HG02763 (cell line): ENCODE data around the gene TPSAB1.
"Not testable (repeated sequence)": the region's sequence is repeated elsewhere in the genome, so short reads cannot be mapped to it uniquely, and the experiment has no call there.

Experiments
- ATAC-seq: cut with Tn5 transposase; IDR thresholded peaks from one replicate; pipeline ENCODE4 v1.9.1; 2021; ENCODE audit warnings: mild to moderate bottlenecking, moderate library complexity; ENCODE audit not compliant: unreplicated experiment

TPSAB1 gene

GRCh38 chr16:1264345-1265089 is 24.0 kb downstream of the TPSAB1 start:
- no peak for ATAC-seq

GRCh38 chr16:1265090-1265630 is 24.7 kb downstream of the TPSAB1 start:
- no peak for ATAC-seq

GRCh38 chr16:1265826-1266225 is 25.3 kb downstream of the TPSAB1 start:
- ATAC-seq, result no peak

- ATAC-seq, result not testable (repeated sequence)
These were observed 28.9 kb downstream of the TPSAB1 start for GRCh38 chr16:1269418-1269817.

- ATAC-seq, result no peak
These were observed 30.8 kb downstream of the TPSAB1 start for GRCh38 chr16:1271380-1271723.

GRCh38 chr16:1271724-1272413 is 31.4 kb downstream of the TPSAB1 start:
- ATAC-seq, result not testable (repeated sequence)

- no peak for ATAC-seq
These were observed 32.1 kb downstream of the TPSAB1 start for GRCh38 chr16:1272453-1273198.

- ATAC-seq, result no peak
These were observed 33.3 kb downstream of the TPSAB1 start for GRCh38 chr16:1273816-1274215.

GRCh38 chr16:1274767-1275166 is 34.3 kb downstream of the TPSAB1 start:
- no peak for ATAC-seq

GRCh38 chr16:1275791-1276579 is 35.5 kb downstream of the TPSAB1 start:
- no peak for ATAC-seq

- ATAC-seq, result no peak
These were observed 36.0 kb downstream of the TPSAB1 start for GRCh38 chr16:1276580-1276878.

GRCh38 chr16:1277151-1277598 is 36.7 kb downstream of the TPSAB1 start:
- no peak for ATAC-seq

- no peak for ATAC-seq
These were observed 37.2 kb downstream of the TPSAB1 start for GRCh38 chr16:1277617-1278282.

- ATAC-seq, result no peak
These were observed 38.0 kb downstream of the TPSAB1 start for GRCh38 chr16:1278477-1278876.

- no peak for ATAC-seq
These were observed 38.8 kb downstream of the TPSAB1 start for GRCh38 chr16:1279081-1279944.

GRCh38 chr16:1279945-1280589 is 39.6 kb downstream of the TPSAB1 start:
- ATAC-seq, result no peak

GRCh38 chr16:1280783-1281182 is 40.3 kb downstream of the TPSAB1 start:
- ATAC-seq, result no peak

GRCh38 chr16:1281517-1281916 is 41.0 kb downstream of the TPSAB1 start:
- ATAC-seq, result no peak
